BLaER1 treated with 17β-estradiol and CSF1 and Interleukin-3, amounts not matched to agents 10 nM and 100 nM (cell line): ENCODE measurements around the gene GPR89B.

Experiments used
- H3K27ac ChIP-seq, 11 experiments: shearing (Covaris generic); formaldehyde crosslinking; 2 replicates each; pipeline ENCODE4 v1.8.1; 2022
- H3K27me3 ChIP-seq, 11 experiments: shearing (Covaris generic); formaldehyde crosslinking; 2 replicates each; pipeline ENCODE4 v1.8.1; 2022
- H3K36me3 ChIP-seq, 11 experiments: shearing (Covaris generic); formaldehyde crosslinking; 2 replicates each; pipeline ENCODE4 v1.8.1; 2022
- H3K4me1 ChIP-seq, 10 experiments: shearing (Covaris generic); formaldehyde crosslinking; 2 replicates each; pipeline ENCODE4 v1.8.1; 2022
- H3K4me2 ChIP-seq, 11 experiments: shearing (Covaris generic); formaldehyde crosslinking; 2 replicates each; pipeline ENCODE4 v1.8.1; 2022
- H3K4me3 ChIP-seq, 10 experiments: shearing (Covaris generic); formaldehyde crosslinking; 2 replicates each; pipeline ENCODE4 v1.8.1; 2022
- H3K9ac ChIP-seq, 11 experiments: shearing (Covaris generic); formaldehyde crosslinking; 2 replicates each; pipeline ENCODE4 v1.8.1; 2022
- H3K9me3 ChIP-seq, 11 experiments: shearing (Covaris generic); formaldehyde crosslinking; replicated peaks in 1 of 11; 2 replicates each; pipeline ENCODE4 v1.8.1; 2022
- H4K20me1 ChIP-seq, 11 experiments: shearing (Covaris generic); formaldehyde crosslinking; 2 replicates each; pipeline ENCODE4 v1.8.1; 2022
- Cebpa-rat ChIP-seq, 11 experiments: shearing (Covaris generic); IDR thresholded peaks; 2 replicates each; pipeline ENCODE4 v1.8.1; 2022

The GPR89B gene

GRCh38 chr1:147897029-147897752, 31.0 kb upstream of the GPR89B start:
- Histone ChIP-seq H3K4me2 (no peak overlapping the region), H3K4me1 (peaks cover 4 to 16% (median 11%) of the 10 kb centered on the region in 10 experiments; a peak in 18 of 20 replicates), H3K9me3 (no peaks in the 10 kb centered on the region), H3K4me3 (no peak overlapping the region), H4K20me1 (no peaks in the 10 kb centered on the region), H3K36me3 (no peaks in the 10 kb centered on the region), H3K9ac (no peak overlapping the region), H3K27ac (no peak overlapping the region), H3K27me3 (no peaks in the 10 kb centered on the region)
- no peak for TF ChIP-seq Cebpa-rat (IDR thresholded peaks at IDR 0.05)

- no peak overlapping the region for H3K27ac ChIP-seq
- no peak overlapping the region for H3K9ac ChIP-seq
- peaks cover 4 to 18% (median 15%) of the 10 kb centered on the region in 10 experiments; a peak in 18 of 20 replicates for H3K4me1 ChIP-seq
- H3K9me3 ChIP-seq = no peaks in the 10 kb centered on the region
- no peaks in the 10 kb centered on the region for H4K20me1 ChIP-seq
- no peaks in the 10 kb centered on the region for H3K27me3 ChIP-seq
- no peak for TF ChIP-seq Cebpa-rat (IDR thresholded peaks at IDR 0.05)
- no peak overlapping the region for H3K4me3 ChIP-seq
- H3K4me2 ChIP-seq = no peak overlapping the region
- no peaks in the 10 kb centered on the region for H3K36me3 ChIP-seq
Observed at GRCh38 chr1:147897789-147898188, 30.4 kb upstream of the GPR89B start.

GRCh38 chr1:147902253-147902845, 25.9 kb upstream of the GPR89B start, which contains the start of gene GJA8:
Gene GJA8 (plus strand): TSS chr1:147902795. CDS start chr1:147907956, 5,161 bp downstream.
- Histone ChIP-seq H3K4me1 (peaks cover 4 to 39% (median 29%) of the 10 kb centered on the region in 10 experiments; a peak in 19 of 20 replicates), H3K9me3 (peaks cover 0 to 6% (median 0%) of the 10 kb centered on the region in 11 experiments; a peak in 1 of 22 replicates), H4K20me1 (no peaks in the 10 kb centered on the region), H3K9ac (no peak within 1 kb of the TSS), H3K36me3 (no peaks in the 10 kb centered on the region), H3K27ac (peak within 1 kb of the TSS in 3 of 11 experiments; percentile 3 to 31 (median 15); a peak in 1 of 22 replicates), H3K4me2 (peak within 1 kb of the TSS in 10 of 11 experiments; percentile 33 to 73 (median 54); a peak in 21 of 22 replicates), H3K4me3 (no peak within 1 kb of the TSS), H3K27me3 (no peaks in the 10 kb centered on the region)
- no peak for TF ChIP-seq Cebpa-rat (IDR thresholded peaks at IDR 0.05)

- no peaks in the 10 kb centered on the region for H4K20me1 ChIP-seq
- H3K27me3 ChIP-seq = no peaks in the 10 kb centered on the region
- no peak overlapping the region for H3K4me3 ChIP-seq
- TF ChIP-seq Cebpa-rat (IDR thresholded peaks at IDR 0.05) = no peak
- H3K9me3 ChIP-seq = peaks cover 4 to 17% (median 9%) of the 10 kb centered on the region in 11 experiments; a peak in 14 of 22 replicates
- peaks cover 4 to 43% (median 29%) of the 10 kb centered on the region in 10 experiments; a peak in 19 of 20 replicates for H3K4me1 ChIP-seq
- H3K9ac ChIP-seq = no peak overlapping the region; a peak in 1 of 22 replicates
- H3K27ac ChIP-seq = peak overlapping the region in 7 of 11 experiments; percentile 3 to 41 (median 15); a peak in 5 of 22 replicates
- peak overlapping the region; percentile 16 to 58 (median 45); a peak in 19 of 22 replicates for H3K4me2 ChIP-seq
- no peaks in the 10 kb centered on the region for H3K36me3 ChIP-seq
Observed at GRCh38 chr1:147904726-147905125, 23.5 kb upstream of the GPR89B start.

GRCh38 chr1:147907786-147908509, 20.3 kb upstream of the GPR89B start:
- Histone ChIP-seq H3K27ac (no peak overlapping the region), H4K20me1 (no peaks in the 10 kb centered on the region), H3K36me3 (no peaks in the 10 kb centered on the region), H3K9me3 (peaks cover 4 to 17% (median 9%) of the 10 kb centered on the region in 11 experiments; a peak in 14 of 22 replicates), H3K4me3 (no peak overlapping the region), H3K9ac (no peak overlapping the region), H3K27me3 (no peaks in the 10 kb centered on the region), H3K4me2 (peak overlapping the region in 5 of 11 experiments; percentile 7 to 26 (median 15); a peak in 5 of 22 replicates), H3K4me1 (peaks cover 0 to 29% (median 14%) of the 10 kb centered on the region in 10 experiments; a peak in 18 of 20 replicates)
- TF ChIP-seq Cebpa-rat (IDR thresholded peaks at IDR 0.05) = no peak

GRCh38 chr1:147912553-147912952, 15.7 kb upstream of the GPR89B start:
- Histone ChIP-seq H3K4me2 (no peak overlapping the region), H3K4me3 (no peak overlapping the region), H3K9ac (no peak overlapping the region), H4K20me1 (no peaks in the 10 kb centered on the region), H3K9me3 (peaks cover 4 to 12% (median 8%) of the 10 kb centered on the region in 11 experiments; a peak in 14 of 22 replicates), H3K27ac (no peak overlapping the region), H3K27me3 (no peaks in the 10 kb centered on the region), H3K36me3 (no peaks in the 10 kb centered on the region), H3K4me1 (peaks cover 0 to 10% (median 0%) of the 10 kb centered on the region in 10 experiments; a peak in 4 of 20 replicates)
- TF ChIP-seq Cebpa-rat (IDR thresholded peaks at IDR 0.05) = no peak

- Histone ChIP-seq H3K9ac (no peak overlapping the region), H3K4me2 (no peak overlapping the region), H3K27me3 (no peaks in the 10 kb centered on the region), H3K36me3 (no peaks in the 10 kb centered on the region), H3K4me3 (no peak overlapping the region), H3K9me3 (peaks cover 0 to 3% (median 0%) of the 10 kb centered on the region in 11 experiments; a peak in 4 of 22 replicates), H4K20me1 (no peaks in the 10 kb centered on the region), H3K27ac (no peak overlapping the region), H3K4me1 (peaks cover 0 to 3% (median 0%) of the 10 kb centered on the region in 10 experiments; a peak in 1 of 20 replicates)
- TF ChIP-seq Cebpa-rat (IDR thresholded peaks at IDR 0.05) = no peak
Observed at GRCh38 chr1:147913362-147913942, 14.8 kb upstream of the GPR89B start.

- no peaks in the 10 kb centered on the region for H3K36me3 ChIP-seq
- no peaks in the 10 kb centered on the region for H4K20me1 ChIP-seq
- no peak overlapping the region for H3K4me3 ChIP-seq
- no peak for TF ChIP-seq Cebpa-rat (IDR thresholded peaks at IDR 0.05)
- no peak overlapping the region for H3K27ac ChIP-seq
- no peaks in the 10 kb centered on the region for H3K9me3 ChIP-seq
- H3K4me1 ChIP-seq = peaks cover 0 to 8% (median 0%) of the 10 kb centered on the region in 10 experiments; a peak in 1 of 20 replicates
- H3K4me2 ChIP-seq = peak overlapping the region in 1 of 11 experiments; percentile 3; a peak in 1 of 22 replicates
- no peaks in the 10 kb centered on the region for H3K27me3 ChIP-seq
- no peak overlapping the region for H3K9ac ChIP-seq
Observed at GRCh38 chr1:147919896-147920295, 8.3 kb upstream of the GPR89B start.
